ENCODE measurements around the gene NEK8.

Gene NEK8

GRCh38 chr17:28747801-28748750 is 19.5 kb downstream of the NEK8 start:
- peaks cover 82% of the 10 kb centered on the region for H3K36me3 ChIP-seq
- no peak for TF ChIP-seq CTCF (IDR thresholded peaks at IDR 0.05; ENCODE audit: low read depth, low read length)
- no peak for DNase-seq
- H3K9me3 ChIP-seq (ENCODE audit: severe bottlenecking): no peaks in the 10 kb centered on the region
- no peak overlapping the region for H3K4me3 ChIP-seq (ENCODE audit: low read depth, low read length)
- H3K27ac ChIP-seq: peak overlapping the region; percentile 93
- H3K27me3 ChIP-seq (ENCODE audit: insufficient read depth, low read depth, severe bottlenecking): no peaks in the 10 kb centered on the region

- Histone ChIP-seq H3K27me3 (ENCODE audit: insufficient read depth, low read depth, severe bottlenecking) (no peaks in the 10 kb centered on the region), H3K9me3 (ENCODE audit: severe bottlenecking) (no peaks in the 10 kb centered on the region), H3K4me3 (ENCODE audit: low read depth, low read length) (no peak overlapping the region), H3K36me3 (peaks cover 82% of the 10 kb centered on the region), H3K27ac (peak overlapping the region; percentile 93; the same call in 1 of the 2 replicates)
- no peak for TF ChIP-seq CTCF (IDR thresholded peaks at IDR 0.05; ENCODE audit: low read depth, low read length)
- DNase-seq: no peak
Observed at GRCh38 chr17:28748852-28749515, 20.4 kb downstream of the NEK8 start.

- H3K27ac ChIP-seq: peak overlapping the region; percentile 48
- no peak overlapping the region for H3K4me3 ChIP-seq (ENCODE audit: low read depth, low read length)
- no peaks in the 10 kb centered on the region for H3K9me3 ChIP-seq (ENCODE audit: severe bottlenecking)
- peaks cover 78% of the 10 kb centered on the region for H3K36me3 ChIP-seq
- no peak for DNase-seq
- no peaks in the 10 kb centered on the region for H3K27me3 ChIP-seq (ENCODE audit: insufficient read depth, low read depth, severe bottlenecking)
- no peak for TF ChIP-seq CTCF (IDR thresholded peaks at IDR 0.05; ENCODE audit: low read depth, low read length)
Observed at GRCh38 chr17:28749516-28750177, 21.1 kb downstream of the NEK8 start.

GRCh38 chr17:28750178-28751047 is 21.8 kb downstream of the NEK8 start:
- H3K27ac ChIP-seq: peak overlapping the region; percentile 48
- peak; percentile 94 for DNase-seq
- no peak overlapping the region for H3K4me3 ChIP-seq (ENCODE audit: low read depth, low read length)
- peaks cover 75% of the 10 kb centered on the region for H3K36me3 ChIP-seq
- no peaks in the 10 kb centered on the region for H3K27me3 ChIP-seq (ENCODE audit: insufficient read depth, low read depth, severe bottlenecking)
- no peaks in the 10 kb centered on the region for H3K9me3 ChIP-seq (ENCODE audit: severe bottlenecking)
- TF ChIP-seq CTCF (IDR thresholded peaks at IDR 0.05; ENCODE audit: low read depth, low read length): peak; percentile 99

Data from WERI-Rb-1 (cell line).